ENCODE data around the gene CPPED1. TPM values are rescaled to one million over a fixed set of nuclear protein-coding genes. Genes with fewer than 3 reads are reported as not detected.
A peak's percentile ranks its signal among the peaks of the same experiment; 100 is the strongest.

Gene CPPED1
- total and polyA plus RNA-seq, 10 of the 15 experiments (the other 5 are each of a cell fraction or from before 2014, with no cell fraction given): 7.1 to 39.0 (median 16.0) TPM

DNA sequence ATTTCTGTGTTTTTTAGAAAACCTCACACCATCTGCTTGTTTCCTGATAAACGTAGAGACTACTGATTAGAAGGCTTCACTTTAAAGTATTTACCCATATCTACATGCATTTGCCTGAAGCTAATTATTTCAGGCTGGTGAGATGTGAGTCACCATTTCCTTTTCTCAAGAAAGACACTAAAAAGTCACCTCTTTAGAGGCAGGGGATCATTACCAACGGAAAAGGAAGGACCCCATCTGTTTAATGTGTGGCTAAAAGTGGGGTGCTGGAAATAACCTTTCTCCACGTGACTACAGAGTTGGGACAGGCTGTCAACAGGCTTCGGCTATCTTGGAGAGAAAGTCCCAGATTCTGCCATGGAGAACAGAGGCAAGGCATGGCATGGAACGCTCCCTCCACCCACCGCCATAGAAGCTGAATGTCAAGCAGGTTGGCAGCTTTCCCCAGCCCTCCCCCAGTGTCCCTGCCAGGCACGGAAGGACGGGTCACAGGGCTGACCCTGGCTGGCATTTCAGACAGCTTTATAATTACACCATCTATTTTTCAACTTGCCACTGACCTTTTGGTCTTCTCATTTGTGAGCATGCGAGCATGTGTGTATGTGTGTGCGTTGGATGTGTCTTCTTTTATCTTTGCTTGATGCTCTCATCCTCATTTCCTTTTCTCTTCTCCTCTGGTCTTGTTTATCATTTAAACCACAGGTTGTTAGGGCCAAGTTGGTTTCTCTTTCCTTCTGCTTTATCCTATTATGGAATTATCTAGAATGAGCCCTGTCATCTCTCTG is 157.0 kb downstream of the CPPED1 start (continued):
- TF ChIP-seq BMI1 (IDR thresholded peaks at IDR 0.05; ENCODE audit: borderline replicate concordance) (no peak), ZNF207 (IDR thresholded peaks at IDR 0.05; ENCODE audit: borderline replicate concordance) (no peak), CHD4 (IDR thresholded peaks at IDR 0.05) (no peak), ZBED1 (IDR thresholded peaks at IDR 0.05; ENCODE audit: borderline replicate concordance) (no peak; the same call in 1 of the 2 replicates), IKZF2 (IDR thresholded peaks at IDR 0.05) (peak; percentile 67 to 71), STAT1 (conservative IDR thresholded peaks at IDR 0.05) (no peak), TCF7 (IDR thresholded peaks at IDR 0.05; ENCODE audit: borderline replicate concordance) (peak; percentile 57; the same call in 1 of the 2 replicates), SMARCA5 (IDR thresholded peaks at IDR 0.05) (0 out of 2 replicates have a peak, but pooled peaks have one; percentile 31), HCFC1 (IDR thresholded peaks at IDR 0.05; ENCODE audit: low read length) (no peak), ATF7 (IDR thresholded peaks at IDR 0.05; ENCODE audit: low read depth) (peak; percentile 60), EZH2 (IDR thresholded peaks at IDR 0.05; ENCODE audit: borderline replicate concordance, control insufficient read depth, low read depth, low read length) (no peak), NR2C1 (IDR thresholded peaks at IDR 0.05) (0 out of 2 replicates have a peak, but pooled peaks have one; percentile 19)
- TF ChIP-seq, protein P1, sequence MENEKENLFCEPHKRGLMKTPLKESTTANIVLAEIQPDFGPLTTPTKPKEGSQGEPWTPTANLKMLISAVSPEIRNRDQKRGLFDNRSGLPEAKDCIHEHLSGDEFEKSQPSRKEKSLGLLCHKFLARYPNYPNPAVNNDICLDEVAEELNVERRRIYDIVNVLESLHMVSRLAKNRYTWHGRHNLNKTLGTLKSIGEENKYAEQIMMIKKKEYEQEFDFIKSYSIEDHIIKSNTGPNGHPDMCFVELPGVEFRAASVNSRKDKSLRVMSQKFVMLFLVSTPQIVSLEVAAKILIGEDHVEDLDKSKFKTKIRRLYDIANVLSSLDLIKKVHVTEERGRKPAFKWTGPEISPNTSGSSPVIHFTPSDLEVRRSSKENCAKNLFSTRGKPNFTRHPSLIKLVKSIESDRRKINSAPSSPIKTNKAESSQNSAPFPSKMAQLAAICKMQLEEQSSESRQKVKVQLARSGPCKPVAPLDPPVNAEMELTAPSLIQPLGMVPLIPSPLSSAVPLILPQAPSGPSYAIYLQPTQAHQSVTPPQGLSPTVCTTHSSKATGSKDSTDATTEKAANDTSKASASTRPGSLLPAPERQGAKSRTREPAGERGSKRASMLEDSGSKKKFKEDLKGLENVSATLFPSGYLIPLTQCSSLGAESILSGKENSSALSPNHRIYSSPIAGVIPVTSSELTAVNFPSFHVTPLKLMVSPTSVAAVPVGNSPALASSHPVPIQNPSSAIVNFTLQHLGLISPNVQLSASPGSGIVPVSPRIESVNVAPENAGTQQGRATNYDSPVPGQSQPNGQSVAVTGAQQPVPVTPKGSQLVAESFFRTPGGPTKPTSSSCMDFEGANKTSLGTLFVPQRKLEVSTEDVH (IDR thresholded peaks at IDR 0.05; ENCODE audit: low read depth, partially characterized antibody): no peak
- TF ChIP-seq, protein P2, sequence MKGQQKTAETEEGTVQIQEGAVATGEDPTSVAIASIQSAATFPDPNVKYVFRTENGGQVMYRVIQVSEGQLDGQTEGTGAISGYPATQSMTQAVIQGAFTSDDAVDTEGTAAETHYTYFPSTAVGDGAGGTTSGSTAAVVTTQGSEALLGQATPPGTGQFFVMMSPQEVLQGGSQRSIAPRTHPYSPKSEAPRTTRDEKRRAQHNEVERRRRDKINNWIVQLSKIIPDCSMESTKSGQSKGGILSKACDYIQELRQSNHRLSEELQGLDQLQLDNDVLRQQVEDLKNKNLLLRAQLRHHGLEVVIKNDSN (IDR thresholded peaks at IDR 0.05; ENCODE audit: borderline replicate concordance, extremely low read length, insufficient read depth, low read depth, low read length): peak; percentile 35
- TF ChIP-seq, protein P3, sequence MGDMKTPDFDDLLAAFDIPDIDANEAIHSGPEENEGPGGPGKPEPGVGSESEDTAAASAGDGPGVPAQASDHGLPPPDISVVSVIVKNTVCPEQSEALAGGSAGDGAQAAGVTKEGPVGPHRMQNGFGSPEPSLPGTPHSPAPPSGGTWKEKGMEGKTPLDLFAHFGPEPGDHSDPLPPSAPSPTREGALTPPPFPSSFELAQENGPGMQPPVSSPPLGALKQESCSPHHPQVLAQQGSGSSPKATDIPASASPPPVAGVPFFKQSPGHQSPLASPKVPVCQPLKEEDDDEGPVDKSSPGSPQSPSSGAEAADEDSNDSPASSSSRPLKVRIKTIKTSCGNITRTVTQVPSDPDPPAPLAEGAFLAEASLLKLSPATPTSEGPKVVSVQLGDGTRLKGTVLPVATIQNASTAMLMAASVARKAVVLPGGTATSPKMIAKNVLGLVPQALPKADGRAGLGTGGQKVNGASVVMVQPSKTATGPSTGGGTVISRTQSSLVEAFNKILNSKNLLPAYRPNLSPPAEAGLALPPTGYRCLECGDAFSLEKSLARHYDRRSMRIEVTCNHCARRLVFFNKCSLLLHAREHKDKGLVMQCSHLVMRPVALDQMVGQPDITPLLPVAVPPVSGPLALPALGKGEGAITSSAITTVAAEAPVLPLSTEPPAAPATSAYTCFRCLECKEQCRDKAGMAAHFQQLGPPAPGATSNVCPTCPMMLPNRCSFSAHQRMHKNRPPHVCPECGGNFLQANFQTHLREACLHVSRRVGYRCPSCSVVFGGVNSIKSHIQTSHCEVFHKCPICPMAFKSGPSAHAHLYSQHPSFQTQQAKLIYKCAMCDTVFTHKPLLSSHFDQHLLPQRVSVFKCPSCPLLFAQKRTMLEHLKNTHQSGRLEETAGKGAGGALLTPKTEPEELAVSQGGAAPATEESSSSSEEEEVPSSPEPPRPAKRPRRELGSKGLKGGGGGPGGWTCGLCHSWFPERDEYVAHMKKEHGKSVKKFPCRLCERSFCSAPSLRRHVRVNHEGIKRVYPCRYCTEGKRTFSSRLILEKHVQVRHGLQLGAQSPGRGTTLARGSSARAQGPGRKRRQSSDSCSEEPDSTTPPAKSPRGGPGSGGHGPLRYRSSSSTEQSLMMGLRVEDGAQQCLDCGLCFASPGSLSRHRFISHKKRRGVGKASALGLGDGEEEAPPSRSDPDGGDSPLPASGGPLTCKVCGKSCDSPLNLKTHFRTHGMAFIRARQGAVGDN (IDR thresholded peaks at IDR 0.05): peak; percentile 72; the same call in 1 of the 2 replicates
- TF ChIP-seq, protein P4, sequence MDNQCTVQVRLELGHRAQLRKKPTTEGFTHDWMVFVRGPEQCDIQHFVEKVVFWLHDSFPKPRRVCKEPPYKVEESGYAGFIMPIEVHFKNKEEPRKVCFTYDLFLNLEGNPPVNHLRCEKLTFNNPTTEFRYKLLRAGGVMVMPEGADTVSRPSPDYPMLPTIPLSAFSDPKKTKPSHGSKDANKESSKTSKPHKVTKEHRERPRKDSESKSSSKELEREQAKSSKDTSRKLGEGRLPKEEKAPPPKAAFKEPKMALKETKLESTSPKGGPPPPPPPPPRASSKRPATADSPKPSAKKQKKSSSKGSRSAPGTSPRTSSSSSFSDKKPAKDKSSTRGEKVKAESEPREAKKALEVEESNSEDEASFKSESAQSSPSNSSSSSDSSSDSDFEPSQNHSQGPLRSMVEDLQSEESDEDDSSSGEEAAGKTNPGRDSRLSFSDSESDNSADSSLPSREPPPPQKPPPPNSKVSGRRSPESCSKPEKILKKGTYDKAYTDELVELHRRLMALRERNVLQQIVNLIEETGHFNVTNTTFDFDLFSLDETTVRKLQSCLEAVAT (IDR thresholded peaks at IDR 0.05): peak; percentile 69
